ENCODE data around the gene LPIN2. TPM values are rescaled to one million over a fixed set of nuclear protein-coding genes. Genes with fewer than 3 reads are reported as not detected.
"Not testable (repeated sequence)": the region's sequence is repeated elsewhere in the genome, so short reads cannot be mapped to it uniquely, and the experiment has no call there.

Gene LPIN2
- total RNA-seq, 6 donors from 2014 or later = 37.7 to 105 (median 57.3) TPM

DNA sequence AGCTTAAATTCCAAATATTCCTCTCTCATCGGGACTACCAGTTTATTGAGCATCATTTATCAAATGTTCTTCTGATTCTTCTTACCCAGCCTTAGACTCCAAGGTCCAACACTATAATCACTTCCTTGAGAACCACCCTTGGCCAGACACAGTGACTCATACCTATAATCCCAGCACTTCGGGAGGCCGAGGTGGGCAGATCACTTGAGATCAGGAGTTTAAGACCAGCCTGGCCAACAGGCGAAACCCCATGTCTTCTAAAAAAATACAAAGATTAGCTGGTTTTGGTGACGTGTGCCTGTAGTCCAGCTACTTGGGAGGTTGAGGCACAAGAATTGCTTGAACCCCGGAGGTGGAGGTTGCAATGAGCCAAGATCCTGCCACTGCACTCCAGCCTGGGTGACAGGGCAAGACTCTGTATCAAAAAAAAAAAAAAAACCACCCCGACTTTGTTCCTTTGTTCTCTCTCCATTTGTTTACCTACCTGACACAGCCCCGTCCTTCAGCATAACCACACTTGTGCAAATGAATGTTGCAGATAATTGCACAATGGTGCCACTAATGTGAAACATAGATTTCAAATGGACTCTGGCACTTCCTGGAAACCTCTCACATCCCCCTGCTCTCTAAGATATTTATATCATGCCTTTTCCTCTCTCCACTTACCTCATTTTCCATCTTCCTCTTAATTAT is 38.9 kb upstream of the LPIN2 start:
- H3K27me3 ChIP-seq = no peaks in the 10 kb centered on the region

DNA sequence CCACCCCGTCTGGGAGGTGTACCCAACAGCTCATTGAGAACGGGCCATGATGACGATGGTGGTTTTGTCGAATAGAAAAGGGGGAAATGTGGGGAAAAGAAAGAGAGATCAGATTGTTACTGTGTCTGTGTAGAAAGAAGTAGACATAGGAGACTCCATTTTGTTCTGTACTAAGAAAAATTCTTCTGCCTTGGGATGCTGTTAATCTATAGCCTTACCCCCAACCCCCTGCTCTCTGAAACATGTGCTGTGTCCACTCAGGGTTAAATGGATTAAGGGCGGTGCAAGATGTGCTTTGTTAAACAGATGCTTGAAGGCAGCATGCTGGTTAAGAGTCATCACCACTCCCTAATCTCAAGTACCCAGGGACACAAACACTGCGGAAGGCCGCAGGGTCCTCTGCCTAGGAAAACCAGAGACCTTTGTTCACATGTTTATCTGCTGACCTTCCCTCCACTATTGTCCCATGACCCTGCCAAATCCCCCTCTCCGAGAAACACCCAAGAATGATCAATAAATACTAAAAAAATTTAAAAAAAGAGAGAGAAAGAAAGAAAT is 37.0 kb upstream of the LPIN2 start:
- 58 to 72% methylated on average over 4 to 6 of the region's 8 CpGs for WGBS, 2 donors
- not testable (repeated sequence) for H3K27me3 ChIP-seq; H3K36me3 ChIP-seq; DNase-seq; ATAC-seq (ENCODE audit: low FRiP score in 2 of 2); H3K4me3 ChIP-seq; H3K9me3 ChIP-seq
- peak overlapping the region in 3 of 4 donors; percentile 24 to 78 (median 58) for H3K27ac ChIP-seq
- H3K4me1 ChIP-seq = peaks cover 9 to 27% (median 23%) of the 10 kb centered on the region in 4 donors

More for the DNA sequence above, 38.9 kb upstream of the LPIN2 start:
- H3K36me3 ChIP-seq = no peaks in the 10 kb centered on the region
- no peaks in the 10 kb centered on the region for H3K9me3 ChIP-seq
- peak in 1 of 2 donors; percentile 68 for DNase-seq
- H3K27ac ChIP-seq = peak overlapping the region in 3 of 4 donors; percentile 58 to 78 (median 74)
- WGBS, 2 donors = 64% methylated on average over 8 of the region's 8 CpGs
- no peak overlapping the region for H3K4me3 ChIP-seq
- H3K4me1 ChIP-seq = peaks cover 0 to 22% (median 15%) of the 10 kb centered on the region in 4 donors
- no peak for TF ChIP-seq CTCF (IDR thresholded peaks at IDR 0.05)
- peak in 2 of 4 donors; percentile 33 to 77 for TF ChIP-seq EP300 (IDR thresholded peaks at IDR 0.05)
- TF ChIP-seq POLR2A (IDR thresholded peaks at IDR 0.05) = no peak
- peak; percentile 33 to 70 for TF ChIP-seq POLR2AphosphoS5 (IDR thresholded peaks at IDR 0.05)
- peak; percentile 60 to 83 for ATAC-seq (ENCODE audit: low FRiP score in 2 of 2)

GRCh38 chr18:3048820-3049349 is 35.9 kb upstream of the LPIN2 start:
- 79 to 88% methylated on average over 3 of the region's 3 CpGs for WGBS, 2 donors

DNA sequence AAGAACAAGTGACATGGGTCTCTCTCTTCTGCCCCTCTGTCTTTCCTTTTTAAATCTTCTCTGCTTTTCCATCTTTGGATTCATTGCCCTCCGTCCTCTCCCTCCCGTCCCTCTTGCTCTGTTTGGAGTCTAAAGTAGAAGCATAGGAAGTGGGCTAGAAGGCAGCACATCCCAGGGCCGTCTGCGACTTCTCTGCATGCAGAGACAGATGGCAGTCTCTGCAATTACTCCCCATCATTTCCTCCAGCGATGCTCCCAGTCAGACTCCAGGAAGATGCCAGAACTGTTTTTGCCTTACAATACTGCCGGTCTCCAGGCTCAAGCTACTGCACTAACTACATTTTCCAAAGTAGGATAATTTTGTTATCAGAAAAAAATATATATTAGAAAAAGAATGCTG is 35.2 kb upstream of the LPIN2 start:
- no peaks in the 10 kb centered on the region for H3K36me3 ChIP-seq
- no peaks in the 10 kb centered on the region for H3K27me3 ChIP-seq
- DNase-seq = no peak
- no peak overlapping the region for H3K27ac ChIP-seq
- TF ChIP-seq EP300 (IDR thresholded peaks at IDR 0.05) = no peak
- no peak for TF ChIP-seq POLR2AphosphoS5 (IDR thresholded peaks at IDR 0.05)
- 43 to 52% methylated on average over 6 of the region's 6 CpGs for WGBS, 2 donors
- H3K4me1 ChIP-seq = peaks cover 13 to 33% (median 27%) of the 10 kb centered on the region in 4 donors
- no peak overlapping the region for H3K4me3 ChIP-seq
- no peak for ATAC-seq (ENCODE audit: low FRiP score in 2 of 2)
- no peaks in the 10 kb centered on the region for H3K9me3 ChIP-seq

More at GRCh38 chr18:3048820-3049349, 35.9 kb upstream of the LPIN2 start:
- no peak for ATAC-seq (ENCODE audit: low FRiP score in 2 of 2)
- no peak for DNase-seq
- peaks cover 13 to 33% (median 27%) of the 10 kb centered on the region in 4 donors for H3K4me1 ChIP-seq
- no peak overlapping the region for H3K4me3 ChIP-seq
- no peak overlapping the region for H3K27ac ChIP-seq
- no peaks in the 10 kb centered on the region for H3K9me3 ChIP-seq
- H3K27me3 ChIP-seq = no peaks in the 10 kb centered on the region
- TF ChIP-seq POLR2A (IDR thresholded peaks at IDR 0.05) (no peak), EP300 (IDR thresholded peaks at IDR 0.05) (no peak), CTCF (IDR thresholded peaks at IDR 0.05) (no peak), POLR2AphosphoS5 (IDR thresholded peaks at IDR 0.05) (no peak)
- H3K36me3 ChIP-seq = no peaks in the 10 kb centered on the region

GRCh38 chr18:3046216-3046808 is 33.4 kb upstream of the LPIN2 start:
- ATAC-seq (ENCODE audit: low FRiP score in 2 of 2) = peak in 1 of 2 donors; percentile 17
- TF ChIP-seq POLR2A (IDR thresholded peaks at IDR 0.05) (no peak), EP300 (IDR thresholded peaks at IDR 0.05) (no peak), POLR2AphosphoS5 (IDR thresholded peaks at IDR 0.05) (no peak), CTCF (IDR thresholded peaks at IDR 0.05) (no peak)

More at GRCh38 chr18:3046216-3046808, 33.4 kb upstream of the LPIN2 start:
- Histone ChIP-seq H3K27me3 (no peaks in the 10 kb centered on the region), H3K9me3 (no peaks in the 10 kb centered on the region), H3K27ac (no peak overlapping the region), H3K4me3 (no peak overlapping the region), H3K4me1 (peaks cover 13 to 20% (median 17%) of the 10 kb centered on the region in 4 donors), H3K36me3 (no peaks in the 10 kb centered on the region)
- DNase-seq = no peak
- 84 to 89% methylated on average over 4 of the region's 4 CpGs for WGBS, 2 donors
